DMS53 treated with DMSO at 0.1 percent for 48 hours (cell line): ENCODE measurements around the gene ACSL5.
A peak's percentile ranks its signal among the peaks of the same experiment; 100 is the strongest.
"Not testable (repeated sequence)": the region's sequence is repeated elsewhere in the genome, so short reads cannot be mapped to it uniquely, and the experiment has no call there.

Source experiments
- DNase-seq: peaks from one replicate; lab custom pipeline; 2025; ENCODE audit not compliant: unreplicated experiment; lab: John Stamatoyannopoulos, UW

ACSL5 gene

GRCh38 chr10:112349521-112350085, 24.3 kb upstream of the ACSL5 start:
- DNase-seq: no peak

DNA sequence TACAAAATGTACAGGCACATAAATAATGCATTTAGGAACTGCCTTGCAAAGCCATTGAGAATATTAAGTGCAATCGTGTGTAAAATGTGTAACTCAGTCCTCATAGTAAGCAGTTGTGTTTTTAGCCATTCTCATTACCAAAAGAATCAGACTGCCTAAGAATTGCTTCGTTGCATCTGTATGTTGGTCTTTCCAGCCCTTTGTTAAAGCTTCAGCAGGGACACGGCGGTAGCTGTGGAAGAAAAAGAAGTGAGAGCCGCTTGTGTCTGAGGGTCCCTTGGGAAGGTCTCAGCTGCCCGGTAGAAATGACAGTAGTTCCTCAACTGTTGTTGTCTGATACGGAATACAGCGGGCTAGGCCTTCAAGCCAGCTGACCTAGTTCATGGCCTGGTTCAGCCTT, 22.8 kb upstream of the ACSL5 start:
- no peak for DNase-seq

DNA sequence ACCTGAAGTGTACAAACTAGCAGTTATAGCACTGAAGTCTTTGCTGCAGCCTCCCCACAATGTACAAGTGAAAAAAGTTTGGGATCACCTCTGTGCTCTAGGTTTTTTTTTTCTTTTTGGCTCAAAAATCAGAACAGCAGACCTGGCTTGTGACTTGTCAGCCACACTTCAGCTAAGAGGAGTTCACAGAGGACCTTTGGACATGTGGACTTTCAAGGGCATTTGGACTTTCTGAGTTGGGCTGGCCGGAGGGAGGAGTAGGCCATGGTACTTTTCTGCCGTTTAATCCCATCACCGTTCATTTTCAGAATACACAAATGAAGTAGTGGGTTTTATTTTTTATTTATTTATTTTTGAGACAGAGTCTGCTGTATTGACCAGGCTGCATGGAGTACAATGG, 21.9 kb upstream of the ACSL5 start:
- no peak for DNase-seq

GRCh38 chr10:112353046-112353445, 20.9 kb upstream of the ACSL5 start:
- DNase-seq: no peak

DNA sequence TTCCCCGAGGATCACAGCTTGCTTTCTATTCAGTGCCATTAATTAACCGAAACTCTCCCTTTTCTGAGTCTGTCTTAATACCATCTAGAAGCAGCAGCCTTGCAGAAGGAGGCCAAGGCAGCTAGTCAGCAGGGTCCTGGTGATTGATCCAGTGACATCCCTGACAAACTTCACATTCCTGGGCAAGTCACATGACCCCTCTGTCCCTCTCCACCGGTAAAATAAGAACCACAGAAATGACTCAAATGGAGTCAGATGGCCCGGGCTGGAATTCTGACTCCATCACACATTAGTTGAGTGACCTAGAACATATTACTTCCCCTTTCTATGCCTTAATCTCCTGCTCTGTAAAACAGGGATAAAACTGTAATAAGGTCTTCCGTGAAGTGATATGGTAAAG, 17.2 kb upstream of the ACSL5 start:
- DNase-seq: no peak

- no peak for DNase-seq
These were observed 14.2 kb upstream of the ACSL5 start for GRCh38 chr10:112359606-112360307.

- no peak for DNase-seq
These were observed 13.3 kb upstream of the ACSL5 start for GRCh38 chr10:112360308-112361270.

DNA sequence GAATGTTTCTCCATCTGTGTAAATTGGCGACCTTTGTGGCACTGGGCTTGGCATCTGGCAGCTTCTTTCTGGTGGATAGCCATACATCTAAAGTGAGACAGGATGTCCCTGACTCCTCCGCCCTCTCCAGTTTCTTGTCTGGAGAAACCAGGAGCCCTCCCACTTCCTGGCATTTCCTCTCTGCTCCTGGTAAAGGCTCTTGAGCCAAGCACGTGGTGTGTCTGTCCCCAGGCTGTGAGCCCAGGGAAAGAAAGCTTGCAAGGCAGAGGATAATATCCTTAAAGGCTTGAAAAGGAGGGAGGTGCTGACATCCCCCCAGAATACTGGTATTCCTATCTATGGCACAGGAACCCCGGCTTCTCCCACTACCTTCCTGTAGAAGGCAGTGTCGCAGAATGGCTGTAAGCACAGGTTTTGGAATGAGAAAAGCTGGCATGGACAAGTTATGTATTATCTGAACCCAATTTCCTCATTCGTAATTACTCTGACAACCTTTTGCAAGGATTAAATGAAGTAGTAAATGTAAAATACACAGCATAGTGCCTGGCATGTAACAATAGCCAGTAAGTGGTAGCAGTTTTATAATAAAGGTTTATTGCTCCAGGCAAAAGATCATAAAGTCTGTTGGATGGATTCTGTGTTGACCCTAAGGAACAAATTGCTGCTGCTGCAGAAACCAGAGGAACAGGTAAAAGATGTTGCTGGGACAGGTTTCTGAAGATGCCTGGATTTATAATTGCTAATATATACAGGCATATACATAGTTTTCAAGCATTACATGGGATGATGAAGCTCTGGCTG, 11.8 kb upstream of the ACSL5 start:
- DNase-seq: peak; percentile 53

DNA sequence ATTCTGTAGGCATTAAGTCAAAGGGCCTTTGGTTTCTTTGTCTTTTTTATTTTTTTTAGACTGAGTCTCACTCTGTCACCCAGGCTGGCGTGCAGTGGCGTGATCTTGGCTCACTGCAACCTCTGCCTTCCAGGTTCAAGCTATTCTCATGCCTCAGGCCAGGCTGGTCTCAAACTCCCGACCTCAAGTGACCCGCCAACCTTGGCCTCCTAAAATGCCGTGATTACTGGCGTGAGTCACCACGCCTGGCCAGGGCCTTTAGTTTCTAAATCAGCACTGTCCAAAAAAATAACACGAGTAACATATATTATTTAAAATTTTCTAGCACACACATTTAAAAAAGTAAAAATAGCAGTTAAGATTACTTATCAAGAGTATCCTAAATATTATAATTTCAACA, 11.1 kb upstream of the ACSL5 start:
- DNase-seq: no peak

DNA sequence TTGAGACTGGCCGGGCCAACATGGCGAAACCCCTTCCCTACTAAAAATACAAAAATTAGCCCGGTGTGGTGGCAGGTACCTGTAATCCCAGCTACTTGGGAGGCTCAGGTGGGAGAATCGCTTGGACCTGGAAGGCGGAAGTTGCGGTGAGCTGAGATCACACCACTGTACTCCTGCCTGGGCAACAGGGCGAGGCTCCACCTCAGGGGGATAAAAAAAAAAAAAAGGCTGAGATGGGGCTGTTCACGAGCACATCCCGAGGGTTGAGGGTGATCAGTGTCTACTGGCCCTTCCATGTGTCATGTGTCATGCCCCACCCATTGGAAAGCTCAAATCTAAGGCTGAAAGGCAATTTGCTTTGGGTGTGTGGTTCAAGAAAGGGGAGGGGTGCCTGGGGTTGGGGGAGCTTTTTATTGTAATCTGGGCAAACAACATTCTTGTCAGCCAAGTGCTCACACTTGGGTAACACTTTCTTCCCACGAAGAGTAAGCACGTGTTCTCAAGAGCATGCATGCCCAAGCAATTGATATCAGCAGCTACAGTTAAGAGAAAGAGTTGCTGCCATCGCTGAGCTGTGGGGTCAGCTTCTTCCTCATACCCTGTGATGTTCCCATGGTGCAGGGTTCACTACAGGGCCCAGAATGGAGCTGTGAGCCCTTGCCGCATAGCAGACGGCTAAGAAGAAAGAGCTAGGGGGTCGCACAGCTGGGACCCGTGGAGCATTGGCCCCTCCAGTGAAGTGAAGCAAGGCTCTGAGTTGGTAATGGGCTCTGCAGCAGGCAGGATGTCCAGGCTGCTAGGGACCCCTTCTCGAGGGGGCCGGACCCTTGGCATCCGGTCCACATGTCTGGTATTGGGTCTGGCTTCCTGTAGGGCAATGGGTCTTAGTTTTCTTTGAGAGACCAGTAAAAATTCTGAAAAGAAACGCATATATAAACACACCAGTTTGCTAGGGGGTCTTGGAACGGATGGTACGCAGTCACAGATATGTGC, 9.9 kb upstream of the ACSL5 start:
- no peak for DNase-seq

GRCh38 chr10:112365014-112365432, 8.9 kb upstream of the ACSL5 start:
- no peak for DNase-seq

- no peak for DNase-seq
These were observed 8.5 kb upstream of the ACSL5 start for GRCh38 chr10:112365451-112365850.

DNA sequence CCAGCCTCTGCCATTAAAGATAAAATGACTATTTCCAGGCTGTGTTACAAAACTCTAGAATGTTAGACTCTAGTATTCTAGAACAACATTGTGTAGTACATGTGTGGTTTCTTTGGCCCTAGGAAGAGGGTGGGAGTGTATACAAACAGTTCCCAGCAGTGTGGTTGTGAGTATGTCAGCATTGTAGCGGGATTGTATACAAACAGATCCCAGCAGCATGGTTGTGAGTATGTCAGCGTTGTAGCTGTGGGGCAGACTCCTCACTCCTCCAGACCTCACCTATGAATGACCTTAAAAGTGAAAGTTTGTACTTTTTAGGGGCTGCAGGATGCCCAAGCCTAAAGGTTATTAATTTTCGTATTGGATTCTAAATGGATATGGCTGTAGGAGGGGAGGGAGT, 6.9 kb upstream of the ACSL5 start:
- no peak for DNase-seq

GRCh38 chr10:112367516-112367915, 6.4 kb upstream of the ACSL5 start:
- no peak for DNase-seq

DNA sequence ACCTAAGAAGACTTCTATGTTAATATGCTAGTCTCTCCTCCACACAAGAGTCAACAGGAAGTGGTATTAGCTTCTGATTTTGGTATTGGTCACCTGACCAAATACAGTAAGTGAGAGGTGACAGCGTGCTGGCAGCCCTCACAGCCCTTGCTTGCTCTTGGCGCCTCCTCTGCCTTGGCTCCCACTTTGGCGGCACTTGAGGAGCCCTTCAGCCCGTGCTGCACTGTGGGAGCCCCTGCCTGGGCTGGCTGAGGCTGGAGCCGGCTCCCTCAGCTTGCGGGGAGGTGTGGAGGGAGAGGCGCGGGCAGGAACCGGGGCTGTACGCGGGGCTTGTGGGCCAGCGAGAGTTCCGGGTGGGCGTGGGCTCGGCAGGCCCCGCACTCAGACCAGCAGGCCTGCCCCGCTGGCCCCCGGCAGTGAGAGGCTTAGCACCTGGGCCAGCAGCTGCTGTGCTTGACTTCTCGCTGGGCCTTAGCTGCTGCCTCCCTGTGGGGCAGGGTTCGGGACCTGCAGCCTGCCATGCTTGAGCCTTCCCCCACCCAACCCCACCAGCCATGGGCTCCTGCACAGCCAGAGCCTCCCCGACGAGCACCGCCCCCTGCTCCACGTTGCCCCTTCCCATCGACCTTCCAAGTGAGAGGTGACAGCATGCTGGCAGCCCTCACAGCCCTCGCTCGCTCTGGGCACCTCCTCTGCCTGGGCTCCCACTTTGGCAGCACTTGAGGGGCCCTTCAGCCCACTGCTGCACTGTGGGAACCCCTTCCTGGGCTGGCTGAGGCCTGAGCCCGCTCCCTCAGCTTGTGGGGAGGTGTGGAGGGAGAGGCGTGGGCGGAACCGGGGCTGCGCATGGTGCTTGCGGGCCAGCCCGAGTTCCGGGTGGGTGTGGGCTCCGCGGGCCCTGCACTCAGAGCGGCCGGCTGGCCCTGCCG, 4.2 kb upstream of the ACSL5 start:
- no peak for DNase-seq

DNA sequence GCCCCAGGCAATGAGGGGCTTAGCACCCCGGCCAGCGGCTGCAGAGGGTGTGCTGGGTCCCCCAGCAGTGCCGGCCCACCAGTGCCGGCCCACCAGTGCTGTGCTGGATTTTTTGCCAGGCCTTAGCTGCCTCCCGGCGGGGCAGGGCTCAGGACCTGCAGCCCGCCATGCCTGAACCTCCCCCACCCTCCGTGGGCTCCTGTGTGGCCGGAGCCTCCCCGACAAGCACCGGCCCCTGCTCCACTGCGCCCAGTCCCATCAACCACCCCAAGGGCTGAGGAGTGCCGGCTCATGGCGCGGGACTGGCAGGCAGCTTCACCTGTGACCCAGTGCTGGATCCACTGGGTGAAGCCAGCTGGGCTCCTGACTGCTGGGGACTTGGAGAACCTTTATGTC, 3.5 kb upstream of the ACSL5 start:
- no peak for DNase-seq

DNA sequence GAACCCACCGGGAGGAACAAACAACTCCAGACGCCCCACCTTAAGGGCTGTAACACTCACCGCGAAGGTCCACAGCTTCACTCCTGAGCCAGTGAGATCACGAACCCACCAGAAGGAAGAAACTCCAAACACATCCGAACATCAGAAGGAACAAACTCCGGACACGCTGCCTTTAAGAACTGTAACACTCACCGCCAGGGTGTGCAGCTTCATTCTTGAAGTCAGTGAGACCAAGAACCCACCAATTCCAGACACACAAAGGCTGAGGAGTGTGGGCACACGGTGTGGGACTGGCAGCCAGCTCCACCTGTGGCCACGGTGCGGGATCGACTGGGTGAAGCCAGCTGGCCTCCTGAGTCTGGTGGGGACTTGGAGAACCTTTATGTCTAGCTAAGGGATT, 2.6 kb upstream of the ACSL5 start:
- DNase-seq: not testable (repeated sequence)

GRCh38 chr10:112372182-112372810, 1.6 kb upstream of the ACSL5 start:
- DNase-seq: not testable (repeated sequence)
